ENCODE results near the gene RPS6KL1.

DNA sequence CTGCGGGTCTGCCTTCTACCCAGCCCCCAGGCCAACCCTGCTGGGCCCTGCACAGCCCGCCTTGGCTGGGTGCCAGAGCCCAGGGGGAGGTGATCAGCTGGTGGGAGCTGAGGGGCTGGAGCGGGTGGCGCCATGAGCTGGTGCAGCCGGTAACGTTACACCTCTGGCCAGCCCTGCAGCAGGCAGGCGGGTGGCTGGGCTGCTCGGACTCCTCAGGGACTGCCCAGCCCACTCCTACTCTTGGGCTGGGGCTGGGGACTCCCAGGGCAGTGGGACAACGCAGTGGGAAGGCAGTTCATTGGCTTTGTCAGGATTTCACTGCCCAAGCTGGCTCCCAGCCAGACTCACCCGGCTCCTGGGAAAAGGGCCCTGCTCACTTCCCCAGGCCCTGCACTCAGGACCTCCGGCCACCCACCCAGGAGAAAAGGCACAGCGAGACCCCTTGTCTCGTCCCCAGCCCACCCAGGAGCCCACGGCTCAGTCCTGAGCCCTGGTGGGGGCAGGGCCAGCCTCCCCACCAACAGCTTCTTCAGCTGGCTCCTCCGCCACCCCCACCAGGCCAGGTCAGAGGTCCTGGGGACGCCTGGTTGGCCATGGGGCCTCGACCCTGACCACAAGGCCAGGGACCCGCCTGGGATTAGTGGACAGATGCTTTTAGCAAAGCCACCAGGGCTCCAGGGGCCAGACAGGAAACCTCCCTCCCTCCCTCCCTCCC is 31.3 kb upstream of the RPS6KL1 start:
- TF ChIP-seq POLR2A (IDR thresholded peaks at IDR 0.05; ENCODE audit: low read length) (no peak), GATA1 (IDR thresholded peaks at IDR 0.05; ENCODE audit: low read depth, low read length) (no peak)

All from erythroblast (primary cell).